A549 (cell line): ENCODE data around the gene TYW1.

Experiments
- CBX2 ChIP-seq: fragments of 200-600 bp; sonication (generic); IDR thresholded peaks from 2 replicates; pipeline ENCODE4 v1.6.1; 2016; ENCODE audit warnings: low read depth, mild to moderate bottlenecking, borderline replicate concordance
- EP300 ChIP-seq, 2 experiments: fragments of >200 bp; sonication (Bioruptor Twin); formaldehyde crosslinking; IDR thresholded peaks; 2 replicates in 1 of 2; 3 replicates in 1 of 2; pipeline ENCODE4 v1.6.1; 2016 to 2017
- FOXS1 ChIP-seq: fragments of 250-450 bp; sonication (Bioruptor Pico); IDR thresholded peaks from 2 replicates; pipeline ENCODE4 v1.5.0; 2020; ENCODE audit warnings: mild to moderate bottlenecking, moderate library complexity
- JUNB ChIP-seq: fragments of >200 bp; sonication (Bioruptor Twin); formaldehyde crosslinking; IDR thresholded peaks from 2 replicates; pipeline ENCODE4 v1.6.1; 2016
- MAFK ChIP-seq: fragments of 450-650 bp; IDR thresholded peaks from 2 replicates; pipeline ENCODE4 v1.6.1; 2014; ENCODE audit not compliant: partially characterized antibody
- POLR2A ChIP-seq: IDR thresholded peaks from 2 replicates; pipeline ENCODE4 v1.6.1; 2012; ENCODE audit warnings: mild to moderate bottlenecking, low read length
- RAD21 ChIP-seq, 2 experiments: fragments of >200 bp in 1 of 2; sonication (Bioruptor Twin) in 1 of 2; formaldehyde crosslinking in 1 of 2; IDR thresholded peaks in 1 of 2; conservative IDR thresholded peaks in 1 of 2; 2 replicates in 1 of 2; 3 replicates in 1 of 2; pipeline ENCODE4 v1.6.1; 2012 to 2018; ENCODE audit warnings: inconsistent platforms in 1 of 2
- SREBF2 ChIP-seq: fragments of 450-650 bp; IDR thresholded peaks from 2 replicates; pipeline ENCODE4 v1.6.1; 2014; ENCODE audit warnings: mild to moderate bottlenecking, moderate library complexity
- TF ChIP-seq, protein P1 (sequence below): fragments of >200 bp; sonication (Bioruptor Twin); formaldehyde crosslinking; IDR thresholded peaks from 3 replicates; pipeline ENCODE4 v1.5.1; 2016
- TF ChIP-seq, protein P2 (sequence below): fragments of 200-600 bp; sonication (generic); IDR thresholded peaks from 2 replicates; pipeline ENCODE4 v1.6.1; 2016; ENCODE audit warnings: antibody characterized with exemption, mild to moderate bottlenecking, moderate library complexity
- TF ChIP-seq, protein P3 (sequence below): fragments of 150-350 bp; IDR thresholded peaks from 2 replicates; pipeline ENCODE4 v1.6.1; 2014; ENCODE audit warnings: low read depth, mild to moderate bottlenecking, low read length
- TF ChIP-seq, protein P4 (sequence below): fragments of 250-450 bp; sonication (Bioruptor Pico); IDR thresholded peaks from 2 replicates; pipeline ENCODE4 v1.5.0; 2021; ENCODE audit warnings: mild to moderate bottlenecking, moderate library complexity, borderline replicate concordance

DNA sequence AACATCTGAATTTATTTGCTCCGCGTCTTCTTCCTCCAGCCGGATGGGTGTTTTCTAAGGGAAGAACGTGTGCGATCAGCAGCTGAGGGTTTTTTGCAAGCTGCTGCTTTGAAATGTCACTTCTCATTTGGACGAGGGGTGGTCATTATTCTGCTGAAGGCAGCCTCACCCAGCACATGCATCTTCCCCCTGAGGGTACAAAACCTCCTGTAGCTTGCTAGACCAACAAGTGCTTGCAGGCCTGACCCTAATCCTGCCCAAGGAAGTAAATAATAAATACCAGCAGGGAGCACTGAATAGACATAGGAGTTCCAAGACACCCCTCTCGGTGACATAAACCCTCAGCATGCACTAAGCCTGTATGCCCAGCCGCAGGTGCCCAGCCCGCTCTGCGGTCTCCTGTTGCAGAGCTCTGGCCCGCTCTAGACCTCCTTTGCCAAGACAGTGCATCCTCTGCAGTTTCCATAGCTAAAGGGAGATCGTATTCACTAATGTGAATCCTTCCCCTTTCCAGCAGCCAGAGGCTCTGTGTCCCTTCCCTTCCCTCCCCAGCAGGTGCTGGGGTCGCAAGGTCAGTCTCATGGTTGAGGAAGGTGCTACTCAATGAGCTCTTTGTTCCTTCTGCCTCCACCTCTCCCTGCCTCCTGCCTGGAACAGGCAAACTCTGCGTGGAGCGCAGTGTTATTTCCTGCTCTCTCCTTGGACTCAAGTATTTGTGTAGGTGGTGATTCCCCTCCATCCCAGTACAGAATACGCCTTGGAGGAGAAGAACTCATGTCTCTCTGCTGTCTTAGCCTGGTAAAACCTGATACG lies 37.9 kb upstream of the TYW1 start:
- TF ChIP-seq POLR2A (no peak), EP300 (IDR thresholded peaks at IDR 0.05) (no peak), MAFK (no peak), RAD21 (conservative IDR thresholded peaks at IDR 0.05 in 1 of 2, IDR thresholded peaks at IDR 0.05 in 1 of 2) (no peak), FOXS1 (no peak), SREBF2 (no peak), CBX2 (no peak), JUNB (no peak)
- TF ChIP-seq, protein P1, sequence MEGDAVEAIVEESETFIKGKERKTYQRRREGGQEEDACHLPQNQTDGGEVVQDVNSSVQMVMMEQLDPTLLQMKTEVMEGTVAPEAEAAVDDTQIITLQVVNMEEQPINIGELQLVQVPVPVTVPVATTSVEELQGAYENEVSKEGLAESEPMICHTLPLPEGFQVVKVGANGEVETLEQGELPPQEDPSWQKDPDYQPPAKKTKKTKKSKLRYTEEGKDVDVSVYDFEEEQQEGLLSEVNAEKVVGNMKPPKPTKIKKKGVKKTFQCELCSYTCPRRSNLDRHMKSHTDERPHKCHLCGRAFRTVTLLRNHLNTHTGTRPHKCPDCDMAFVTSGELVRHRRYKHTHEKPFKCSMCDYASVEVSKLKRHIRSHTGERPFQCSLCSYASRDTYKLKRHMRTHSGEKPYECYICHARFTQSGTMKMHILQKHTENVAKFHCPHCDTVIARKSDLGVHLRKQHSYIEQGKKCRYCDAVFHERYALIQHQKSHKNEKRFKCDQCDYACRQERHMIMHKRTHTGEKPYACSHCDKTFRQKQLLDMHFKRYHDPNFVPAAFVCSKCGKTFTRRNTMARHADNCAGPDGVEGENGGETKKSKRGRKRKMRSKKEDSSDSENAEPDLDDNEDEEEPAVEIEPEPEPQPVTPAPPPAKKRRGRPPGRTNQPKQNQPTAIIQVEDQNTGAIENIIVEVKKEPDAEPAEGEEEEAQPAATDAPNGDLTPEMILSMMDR: no peak
- TF ChIP-seq, protein P2, sequence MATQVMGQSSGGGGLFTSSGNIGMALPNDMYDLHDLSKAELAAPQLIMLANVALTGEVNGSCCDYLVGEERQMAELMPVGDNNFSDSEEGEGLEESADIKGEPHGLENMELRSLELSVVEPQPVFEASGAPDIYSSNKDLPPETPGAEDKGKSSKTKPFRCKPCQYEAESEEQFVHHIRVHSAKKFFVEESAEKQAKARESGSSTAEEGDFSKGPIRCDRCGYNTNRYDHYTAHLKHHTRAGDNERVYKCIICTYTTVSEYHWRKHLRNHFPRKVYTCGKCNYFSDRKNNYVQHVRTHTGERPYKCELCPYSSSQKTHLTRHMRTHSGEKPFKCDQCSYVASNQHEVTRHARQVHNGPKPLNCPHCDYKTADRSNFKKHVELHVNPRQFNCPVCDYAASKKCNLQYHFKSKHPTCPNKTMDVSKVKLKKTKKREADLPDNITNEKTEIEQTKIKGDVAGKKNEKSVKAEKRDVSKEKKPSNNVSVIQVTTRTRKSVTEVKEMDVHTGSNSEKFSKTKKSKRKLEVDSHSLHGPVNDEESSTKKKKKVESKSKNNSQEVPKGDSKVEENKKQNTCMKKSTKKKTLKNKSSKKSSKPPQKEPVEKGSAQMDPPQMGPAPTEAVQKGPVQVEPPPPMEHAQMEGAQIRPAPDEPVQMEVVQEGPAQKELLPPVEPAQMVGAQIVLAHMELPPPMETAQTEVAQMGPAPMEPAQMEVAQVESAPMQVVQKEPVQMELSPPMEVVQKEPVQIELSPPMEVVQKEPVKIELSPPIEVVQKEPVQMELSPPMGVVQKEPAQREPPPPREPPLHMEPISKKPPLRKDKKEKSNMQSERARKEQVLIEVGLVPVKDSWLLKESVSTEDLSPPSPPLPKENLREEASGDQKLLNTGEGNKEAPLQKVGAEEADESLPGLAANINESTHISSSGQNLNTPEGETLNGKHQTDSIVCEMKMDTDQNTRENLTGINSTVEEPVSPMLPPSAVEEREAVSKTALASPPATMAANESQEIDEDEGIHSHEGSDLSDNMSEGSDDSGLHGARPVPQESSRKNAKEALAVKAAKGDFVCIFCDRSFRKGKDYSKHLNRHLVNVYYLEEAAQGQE: no peak
- TF ChIP-seq, protein P3, sequence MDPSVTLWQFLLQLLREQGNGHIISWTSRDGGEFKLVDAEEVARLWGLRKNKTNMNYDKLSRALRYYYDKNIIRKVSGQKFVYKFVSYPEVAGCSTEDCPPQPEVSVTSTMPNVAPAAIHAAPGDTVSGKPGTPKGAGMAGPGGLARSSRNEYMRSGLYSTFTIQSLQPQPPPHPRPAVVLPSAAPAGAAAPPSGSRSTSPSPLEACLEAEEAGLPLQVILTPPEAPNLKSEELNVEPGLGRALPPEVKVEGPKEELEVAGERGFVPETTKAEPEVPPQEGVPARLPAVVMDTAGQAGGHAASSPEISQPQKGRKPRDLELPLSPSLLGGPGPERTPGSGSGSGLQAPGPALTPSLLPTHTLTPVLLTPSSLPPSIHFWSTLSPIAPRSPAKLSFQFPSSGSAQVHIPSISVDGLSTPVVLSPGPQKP: no peak
- TF ChIP-seq, protein P4, sequence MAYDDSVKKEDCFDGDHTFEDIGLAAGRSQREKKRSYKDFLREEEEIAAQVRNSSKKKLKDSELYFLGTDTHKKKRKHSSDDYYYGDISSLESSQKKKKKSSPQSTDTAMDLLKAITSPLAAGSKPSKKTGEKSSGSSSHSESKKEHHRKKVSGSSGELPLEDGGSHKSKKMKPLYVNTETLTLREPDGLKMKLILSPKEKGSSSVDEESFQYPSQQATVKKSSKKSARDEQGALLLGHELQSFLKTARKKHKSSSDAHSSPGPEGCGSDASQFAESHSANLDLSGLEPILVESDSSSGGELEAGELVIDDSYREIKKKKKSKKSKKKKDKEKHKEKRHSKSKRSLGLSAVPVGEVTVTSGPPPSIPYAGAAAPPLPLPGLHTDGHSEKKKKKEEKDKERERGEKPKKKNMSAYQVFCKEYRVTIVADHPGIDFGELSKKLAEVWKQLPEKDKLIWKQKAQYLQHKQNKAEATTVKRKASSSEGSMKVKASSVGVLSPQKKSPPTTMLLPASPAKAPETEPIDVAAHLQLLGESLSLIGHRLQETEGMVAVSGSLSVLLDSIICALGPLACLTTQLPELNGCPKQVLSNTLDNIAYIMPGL (CRISPR knock-in tag): no peak
